ENCODE results near the gene IL11. TPM values are rescaled to one million over a fixed set of nuclear protein-coding genes. Genes with fewer than 3 reads are reported as not detected.
A peak's percentile ranks its signal among the peaks of the same experiment; 100 is the strongest.

IL11 gene
- polyA plus RNA-seq, 6 donors from 2014 or later, result not detected

GRCh38 chr19:55362174-55362989, 7.9 kb downstream of the IL11 start:
- H3K36me3 Mint-ChIP-seq, result no peaks in the 10 kb centered on the region
- H3K4me1 Mint-ChIP-seq, result peaks cover 0 to under 1% (median 0%) of the 10 kb centered on the region in 3 donors
- no peak overlapping the region for H3K4me3 Mint-ChIP-seq
- peaks cover 8 to 46% (median 20%) of the 10 kb centered on the region in 3 donors for H3K27me3 Mint-ChIP-seq
- H3K9me3 Mint-ChIP-seq, result no peaks in the 10 kb centered on the region
- H3K27ac Mint-ChIP-seq, result no peak overlapping the region
- DNase-seq (no peak), ATAC-seq (ENCODE audit: low read depth in 2 of 2) (no peak)

GRCh38 chr19:55360902-55361301, 9.4 kb downstream of the IL11 start:
- H3K9me3 Mint-ChIP-seq, result no peaks in the 10 kb centered on the region
- peaks cover 9 to 45% (median 18%) of the 10 kb centered on the region in 3 donors for H3K27me3 Mint-ChIP-seq
- no peak overlapping the region for H3K27ac Mint-ChIP-seq
- DNase-seq, result no peak
- H3K4me1 Mint-ChIP-seq, result peaks cover 0 to 4% (median 0%) of the 10 kb centered on the region in 3 donors
- no peak overlapping the region for H3K4me3 Mint-ChIP-seq
- no peaks in the 10 kb centered on the region for H3K36me3 Mint-ChIP-seq
- ATAC-seq (ENCODE audit: low read depth in 2 of 2), result no peak

GRCh38 chr19:55358943-55359908, 11.0 kb downstream of the IL11 start:
- Mint-ChIP-seq H3K27ac (no peak overlapping the region), H3K9me3 (peaks cover 0 to 2% (median 0%) of the 10 kb centered on the region in 7 donors), H3K4me3 (peak overlapping the region in 1 of 8 donors; percentile 22), H3K27me3 (peaks cover 12 to 47% (median 23%) of the 10 kb centered on the region in 3 donors), H3K4me1 (peaks cover 0 to 9% (median 4%) of the 10 kb centered on the region in 3 donors), H3K36me3 (no peaks in the 10 kb centered on the region)
- no peak for DNase-seq
- no peak for ATAC-seq (ENCODE audit: low read depth in 2 of 2)

GRCh38 chr19:55358493-55358892, 11.8 kb downstream of the IL11 start:
- no peak overlapping the region for H3K4me3 Mint-ChIP-seq
- no peak overlapping the region for H3K27ac Mint-ChIP-seq
- DNase-seq (no peak), ATAC-seq (ENCODE audit: low read depth in 2 of 2) (no peak)
- H3K36me3 Mint-ChIP-seq, result no peaks in the 10 kb centered on the region
- H3K4me1 Mint-ChIP-seq, result peaks cover 3 to 12% (median 9%) of the 10 kb centered on the region in 3 donors
- peaks cover 0 to 2% (median 0%) of the 10 kb centered on the region in 7 donors for H3K9me3 Mint-ChIP-seq
- peaks cover 14 to 49% (median 23%) of the 10 kb centered on the region in 3 donors for H3K27me3 Mint-ChIP-seq

GRCh38 chr19:55355213-55355821, 14.9 kb downstream of the IL11 start:
- Mint-ChIP-seq H3K27ac (no peak overlapping the region), H3K9me3 (peaks cover 0 to 2% (median 0%) of the 10 kb centered on the region in 7 donors), H3K4me3 (peak overlapping the region in 6 of 8 donors; percentile 7 to 73 (median 36)), H3K4me1 (peaks cover 15 to 28% (median 20%) of the 10 kb centered on the region in 3 donors), H3K36me3 (peaks cover 0 to 9% of the 10 kb centered on the region in 2 donors), H3K27me3 (peaks cover 40 to 74% (median 54%) of the 10 kb centered on the region in 3 donors)
- no peak for ATAC-seq (ENCODE audit: low read depth in 2 of 2)
- DNase-seq, result no peak

- Mint-ChIP-seq H3K27me3 (peaks cover 40 to 75% (median 56%) of the 10 kb centered on the region in 3 donors), H3K36me3 (peaks cover 0 to 9% of the 10 kb centered on the region in 2 donors)
- ATAC-seq (ENCODE audit: low read depth in 2 of 2), result no peak
Measured at GRCh38 chr19:55354698-55355212, 15.5 kb downstream of the IL11 start, which contains the start of gene COX6B2. COX6B2 (minus strand) TSS chr19:55354719; CDS start chr19:55354521, 198 bp downstream.

GRCh38 chr19:55353803-55354697, 16.2 kb downstream of the IL11 start:
- DNase-seq (peak; percentile 51), ATAC-seq (ENCODE audit: low read depth in 2 of 2) (peak; percentile 71)
- Mint-ChIP-seq H3K4me1 (peaks cover 15 to 28% (median 20%) of the 10 kb centered on the region in 3 donors), H3K27ac (peak overlapping the region in 1 of 6 donors; percentile 84), H3K27me3 (peaks cover 40 to 75% (median 56%) of the 10 kb centered on the region in 3 donors), H3K4me3 (peak overlapping the region; percentile 72 to 89 (median 79)), H3K9me3 (peaks cover 0 to 2% (median 0%) of the 10 kb centered on the region in 7 donors), H3K36me3 (peaks cover 0 to 9% of the 10 kb centered on the region in 2 donors)

More at GRCh38 chr19:55354698-55355212, 15.5 kb downstream of the IL11 start, which contains the start of gene COX6B2:
- peaks cover 0 to 2% (median 0%) of the 10 kb centered on the region in 7 donors for H3K9me3 Mint-ChIP-seq
- no peak for DNase-seq
- H3K27ac Mint-ChIP-seq, result peak within 1 kb of the TSS in 2 of 6 donors; percentile 21 to 84
- peaks cover 15 to 28% (median 20%) of the 10 kb centered on the region in 3 donors for H3K4me1 Mint-ChIP-seq
- H3K4me3 Mint-ChIP-seq, result peak within 1 kb of the TSS; percentile 72 to 89 (median 79)

GRCh38 chr19:55353356-55353802, 16.9 kb downstream of the IL11 start:
- H3K4me3 Mint-ChIP-seq, result peak overlapping the region; percentile 72 to 89 (median 79)
- no peak for ATAC-seq (ENCODE audit: low read depth in 2 of 2)
- H3K27ac Mint-ChIP-seq, result peak overlapping the region in 1 of 6 donors; percentile 21
- no peak for DNase-seq
- peaks cover 40 to 71% (median 56%) of the 10 kb centered on the region in 3 donors for H3K27me3 Mint-ChIP-seq
- H3K4me1 Mint-ChIP-seq, result peaks cover 15 to 28% (median 20%) of the 10 kb centered on the region in 3 donors
- H3K9me3 Mint-ChIP-seq, result peaks cover 0 to 2% (median 0%) of the 10 kb centered on the region in 7 donors
- peaks cover 0 to 9% of the 10 kb centered on the region in 2 donors for H3K36me3 Mint-ChIP-seq

GRCh38 chr19:55352549-55353145, 17.6 kb downstream of the IL11 start:
- Mint-ChIP-seq H3K4me3 (peak overlapping the region in 6 of 8 donors; percentile 61 to 86 (median 72)), H3K9me3 (peaks cover 0 to 2% (median 0%) of the 10 kb centered on the region in 7 donors), H3K27ac (peak overlapping the region in 1 of 6 donors; percentile 95), H3K4me1 (peaks cover 15 to 28% (median 20%) of the 10 kb centered on the region in 3 donors), H3K27me3 (peaks cover 40 to 64% (median 48%) of the 10 kb centered on the region in 3 donors), H3K36me3 (peaks cover 0 to 9% of the 10 kb centered on the region in 2 donors)
- DNase-seq, result no peak
- no peak for ATAC-seq (ENCODE audit: low read depth in 2 of 2)

- H3K27me3 Mint-ChIP-seq, result peaks cover 36 to 58% (median 42%) of the 10 kb centered on the region in 3 donors
- peaks cover 0 to 2% (median 0%) of the 10 kb centered on the region in 7 donors for H3K9me3 Mint-ChIP-seq
- no peak for ATAC-seq (ENCODE audit: low read depth in 2 of 2)
- peak overlapping the region in 1 of 6 donors; percentile 62 for H3K27ac Mint-ChIP-seq
- peaks cover 15 to 24% (median 20%) of the 10 kb centered on the region in 3 donors for H3K4me1 Mint-ChIP-seq
- H3K4me3 Mint-ChIP-seq, result peak overlapping the region in 1 of 8 donors; percentile 70
- no peak for DNase-seq
- peaks cover 0 to 9% of the 10 kb centered on the region in 2 donors for H3K36me3 Mint-ChIP-seq
Measured at GRCh38 chr19:55352040-55352439, 18.2 kb downstream of the IL11 start.
